GM19043 (cell line): ENCODE results near the gene BRCA1.
"Not testable (repeated sequence)": the region's sequence is repeated elsewhere in the genome, so short reads cannot be mapped to it uniquely, and the experiment has no call there.

Source experiments
- ATAC-seq: cut with Tn5 transposase; IDR thresholded peaks from one replicate; pipeline ENCODE4 v1.9.1; 2021; ENCODE audit warnings: low read depth; ENCODE audit not compliant: unreplicated experiment

BRCA1 gene

GRCh38 chr17:43006639-43007551 lies 118.3 kb downstream of the BRCA1 start, which contains the start of gene IFI35:
TSS of gene IFI35 (plus strand) at chr17:43006784. CDS start at chr17:43006948, 164 bp downstream.
- ATAC-seq = no peak

- ATAC-seq = no peak
Measured at GRCh38 chr17:43003542-43004172, 121.5 kb downstream of the BRCA1 start.

- ATAC-seq = not testable (repeated sequence)
Measured at GRCh38 chr17:43000894-43001293, 124.3 kb downstream of the BRCA1 start.

GRCh38 chr17:42999003-42999525 lies 126.1 kb downstream of the BRCA1 start:
- no peak for ATAC-seq

- ATAC-seq = peak; percentile 91
Measured at GRCh38 chr17:42997984-42998938, 126.9 kb downstream of the BRCA1 start, which contains the start of gene RPL27. TSS of gene RPL27 (plus strand) at chr17:42998419. CDS start at chr17:42998751, 332 bp downstream.

- ATAC-seq = no peak
Measured at GRCh38 chr17:42997390-42997983, 127.7 kb downstream of the BRCA1 start.
